Superior temporal gyrus (tissue), 1 donor: ENCODE results near the gene KCNS3.
A peak's percentile ranks its signal among the peaks of the same experiment; 100 is the strongest.
"Not testable (repeated sequence)": the region's sequence is repeated elsewhere in the genome, so short reads cannot be mapped to it uniquely, and the experiment has no call there.

Source experiments
- DNase-seq: peaks from one replicate; pipeline ENCODE4 v3.0.0-alpha.2; 2016; ENCODE audit errors: extremely low spot score

KCNS3 gene

DNA sequence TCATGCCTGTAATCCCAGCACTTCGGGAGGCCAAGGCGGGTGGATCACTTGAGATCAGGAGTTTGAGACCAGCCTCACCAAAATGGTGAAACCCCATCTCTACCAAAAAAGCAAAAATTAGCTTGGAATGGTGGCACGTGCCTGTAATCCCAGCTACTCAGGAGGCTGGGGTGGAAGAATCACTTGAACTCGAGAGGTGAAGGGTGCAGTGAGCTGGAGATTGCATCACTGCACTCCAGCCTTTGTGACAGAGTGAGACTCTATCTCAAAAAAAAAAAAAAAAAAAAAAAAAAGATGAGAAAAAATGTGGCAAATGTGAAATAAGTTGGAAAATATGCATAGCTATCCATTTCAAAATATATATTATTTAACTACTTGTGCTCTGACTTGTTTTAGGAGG, 65.0 kb downstream of the KCNS3 start:
- DNase-seq: no peak

- DNase-seq: no peak
Measured at GRCh38 chr2:17947113-17947512, 68.6 kb downstream of the KCNS3 start.

GRCh38 chr2:17950006-17950405, 71.5 kb downstream of the KCNS3 start:
- DNase-seq: no peak

DNA sequence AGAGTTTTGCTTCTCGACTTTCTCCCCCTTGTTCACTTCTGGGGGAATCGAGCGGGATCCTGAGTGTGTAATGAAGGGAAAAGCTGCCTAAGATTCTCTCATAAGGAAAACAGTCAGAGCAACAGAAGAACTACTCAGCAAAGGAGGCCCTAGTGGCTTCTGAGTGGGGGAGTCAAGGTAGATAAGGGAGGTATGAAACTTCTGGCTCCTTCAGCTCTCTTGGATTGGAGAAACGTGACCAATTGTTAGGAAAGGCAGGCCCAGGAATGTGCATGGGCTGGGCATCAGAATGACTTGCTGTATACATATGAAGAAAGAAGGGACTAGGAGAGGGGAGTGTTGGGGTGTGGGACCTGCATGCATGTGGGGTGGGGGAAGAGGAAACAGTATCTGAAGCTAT, 73.1 kb downstream of the KCNS3 start:
- DNase-seq: no peak

DNA sequence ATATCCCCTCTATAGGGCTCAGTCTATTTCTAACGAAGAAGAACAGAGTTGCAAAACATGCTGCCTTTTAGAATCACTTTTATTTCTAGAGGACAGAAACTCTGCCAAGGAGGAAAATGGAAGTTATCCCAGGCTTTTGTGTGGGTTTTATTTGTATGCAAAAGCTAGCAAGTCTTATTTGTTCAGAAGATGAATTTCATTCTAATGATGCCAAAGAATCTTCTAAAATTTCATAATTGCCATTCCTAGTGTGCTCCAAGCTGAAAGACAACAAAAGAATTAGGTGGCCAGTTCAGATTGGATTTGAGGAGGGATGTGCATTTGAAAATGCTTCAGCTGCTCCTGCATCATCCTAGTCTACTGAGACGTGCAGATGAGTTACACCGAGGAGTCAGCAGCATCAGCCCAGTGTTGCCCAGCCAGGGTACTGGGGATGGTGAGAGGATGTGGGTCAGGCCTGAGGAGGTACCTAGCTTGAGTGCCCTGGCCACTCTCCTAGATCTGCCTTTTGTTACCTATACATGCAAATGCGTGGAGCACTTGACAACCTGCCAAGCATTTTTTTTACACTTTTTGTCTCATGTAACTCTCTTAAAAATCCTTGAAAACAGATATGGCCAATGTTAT, 80.1 kb downstream of the KCNS3 start:
- peak; percentile 55 for DNase-seq

- no peak for DNase-seq
Measured at GRCh38 chr2:17959356-17959755, 80.9 kb downstream of the KCNS3 start.

DNA sequence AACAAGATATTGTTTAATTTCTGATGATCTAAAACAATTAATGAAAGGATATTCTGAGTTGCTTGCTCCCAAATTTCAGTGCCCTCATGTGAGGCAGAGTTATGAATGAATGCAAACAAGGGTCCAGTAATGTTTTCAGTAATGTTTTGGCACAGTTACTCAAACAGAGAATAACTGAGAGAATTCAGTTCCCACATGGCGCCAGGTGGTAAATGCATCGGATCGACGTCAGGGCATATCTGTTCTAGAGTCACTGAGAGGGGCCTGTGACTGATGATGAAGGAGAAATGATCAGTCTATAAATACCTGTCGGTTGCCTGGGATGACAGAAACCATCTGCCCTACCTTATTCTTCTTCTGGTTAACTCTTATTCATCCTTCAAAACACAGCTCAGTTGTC, 81.4 kb downstream of the KCNS3 start:
- no peak for DNase-seq

DNA sequence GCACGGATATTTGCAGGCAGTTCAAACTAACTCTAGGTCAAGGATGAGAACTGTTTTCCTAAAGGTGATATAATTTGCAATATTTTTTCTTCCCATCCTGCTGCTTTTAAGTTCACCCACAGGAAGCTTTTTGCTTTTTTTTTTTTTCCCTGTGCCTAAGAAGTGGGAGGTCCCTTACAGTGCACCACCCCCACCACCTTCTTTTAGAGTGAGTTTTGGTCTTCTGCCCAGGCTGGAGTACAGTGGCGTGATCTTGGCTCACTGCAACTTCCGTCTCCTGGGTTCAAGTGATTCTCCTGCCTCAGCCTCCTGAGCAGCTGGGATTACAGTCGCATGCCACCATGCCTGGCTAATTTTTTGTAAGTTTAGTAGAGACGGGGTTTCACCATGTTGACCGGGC, 82.5 kb downstream of the KCNS3 start:
- no peak for DNase-seq

DNA sequence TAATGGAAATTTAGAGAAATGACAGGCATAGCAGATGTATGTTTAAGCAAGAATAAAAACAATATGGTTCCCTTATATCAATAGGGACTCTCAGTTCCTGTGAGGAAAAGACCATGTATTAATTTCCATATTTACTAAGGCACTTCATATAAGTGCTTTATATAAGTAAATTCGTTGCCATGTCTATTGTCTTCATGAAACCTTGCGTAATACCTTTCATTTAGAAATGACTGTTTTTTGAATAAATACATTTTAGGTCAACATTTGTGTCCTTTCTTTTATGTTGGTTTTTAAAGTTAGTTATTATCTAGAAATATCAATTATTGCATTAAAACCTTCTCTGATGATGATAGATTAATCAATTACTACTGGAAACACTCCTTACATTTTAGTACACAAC, 83.3 kb downstream of the KCNS3 start:
- DNase-seq: no peak

DNA sequence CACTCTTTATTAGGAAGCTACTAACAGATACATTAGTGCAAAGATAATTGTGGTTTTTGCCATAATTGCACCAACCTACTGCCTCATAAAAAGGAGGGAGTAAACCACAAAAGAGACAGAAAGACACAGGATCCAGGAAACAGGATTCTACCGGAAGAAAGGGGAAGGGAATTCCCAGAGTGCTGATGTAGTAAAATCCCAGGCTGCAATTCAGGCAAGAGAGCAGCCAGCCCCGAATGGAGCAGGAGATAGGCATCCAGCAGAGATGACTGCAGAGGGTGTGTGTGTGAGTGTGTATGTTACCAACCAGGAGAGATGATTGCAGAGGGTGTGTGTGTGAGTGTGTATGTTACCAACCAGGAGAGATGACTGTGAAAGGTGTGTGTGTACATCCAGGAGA, 84.4 kb downstream of the KCNS3 start:
- no peak for DNase-seq

DNA sequence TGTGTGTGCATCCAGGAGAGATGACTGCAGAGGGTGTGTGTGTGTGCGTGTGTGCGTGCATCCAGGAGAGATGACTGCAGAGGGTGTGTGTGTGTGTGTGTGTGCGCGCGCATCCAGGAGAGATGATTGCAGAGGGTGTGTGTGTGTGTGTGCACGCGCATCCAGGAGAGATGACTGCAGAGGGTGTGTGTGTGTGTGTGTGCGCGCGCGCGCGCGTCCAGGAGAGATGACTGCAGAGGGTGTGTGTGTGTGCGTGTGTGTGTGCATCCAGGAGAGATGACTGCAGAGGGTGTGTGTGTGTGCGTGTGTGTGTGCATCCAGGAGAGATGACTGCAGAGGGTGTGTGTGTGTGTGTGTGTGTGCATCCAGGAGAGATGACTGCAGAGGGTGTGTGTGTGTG, 85.1 kb downstream of the KCNS3 start:
- DNase-seq: not testable (repeated sequence)

DNA sequence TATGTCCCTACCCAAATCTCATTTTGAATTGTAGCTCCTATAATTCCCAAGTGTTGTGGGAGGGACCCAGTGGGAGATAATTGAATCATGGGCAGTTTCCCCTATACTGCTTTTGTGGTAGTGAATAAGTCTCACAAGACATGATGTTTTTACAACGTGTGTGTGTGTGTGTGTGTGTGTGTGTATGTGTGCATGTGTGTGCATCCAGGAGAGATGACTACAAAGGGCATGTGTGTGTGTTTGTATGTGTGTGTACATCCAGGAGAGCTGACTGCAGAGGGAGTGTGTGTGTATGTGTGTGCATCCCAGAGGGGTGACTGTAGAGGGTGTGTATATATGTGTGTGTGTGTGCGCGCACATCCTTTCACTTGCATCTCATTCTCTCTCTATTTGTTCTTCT, 86.7 kb downstream of the KCNS3 start:
- DNase-seq: no peak

DNA sequence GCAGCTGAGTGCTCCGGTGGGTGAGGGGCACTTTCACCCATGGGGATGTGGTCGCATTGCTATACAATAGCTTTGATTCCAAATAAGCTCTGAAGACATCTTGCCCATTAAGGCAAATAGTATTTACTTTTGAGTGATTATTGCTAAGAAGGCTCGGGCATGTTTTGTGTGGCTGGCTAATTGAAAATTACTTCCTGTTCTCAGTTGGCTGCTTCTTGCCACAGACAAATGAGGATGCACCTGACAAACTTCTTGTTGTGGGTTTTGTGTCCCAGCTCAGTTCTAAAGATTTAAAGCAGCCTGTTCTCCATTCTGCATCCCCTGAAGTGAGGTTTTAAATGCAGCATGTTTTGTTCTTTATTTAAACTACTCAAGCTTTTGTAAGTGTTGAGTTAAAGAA, 88.3 kb downstream of the KCNS3 start:
- DNase-seq: no peak

- DNase-seq: no peak
Measured at GRCh38 chr2:17969661-17970060, 91.2 kb downstream of the KCNS3 start.

- no peak for DNase-seq
Measured at GRCh38 chr2:17971531-17972125, 93.2 kb downstream of the KCNS3 start.

DNA sequence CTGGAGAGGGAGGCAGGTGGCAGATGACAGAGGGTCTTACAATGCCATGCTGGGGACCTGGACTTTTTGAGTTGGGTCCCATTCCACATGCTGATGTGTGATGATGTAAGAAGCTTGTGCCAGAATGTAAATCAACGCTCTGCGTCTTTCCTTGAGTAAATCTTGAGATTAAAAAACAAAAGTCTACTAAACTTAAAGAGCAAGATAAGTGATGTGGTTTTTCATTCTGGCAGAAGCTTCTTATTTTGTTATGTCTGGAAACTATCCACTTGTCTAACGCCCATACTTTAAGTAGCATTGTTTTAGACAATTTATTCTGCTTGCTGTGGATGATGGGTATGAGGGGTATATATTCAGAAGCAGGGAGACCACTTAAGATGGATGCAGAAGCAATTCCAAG, 94.5 kb downstream of the KCNS3 start:
- no peak for DNase-seq

DNA sequence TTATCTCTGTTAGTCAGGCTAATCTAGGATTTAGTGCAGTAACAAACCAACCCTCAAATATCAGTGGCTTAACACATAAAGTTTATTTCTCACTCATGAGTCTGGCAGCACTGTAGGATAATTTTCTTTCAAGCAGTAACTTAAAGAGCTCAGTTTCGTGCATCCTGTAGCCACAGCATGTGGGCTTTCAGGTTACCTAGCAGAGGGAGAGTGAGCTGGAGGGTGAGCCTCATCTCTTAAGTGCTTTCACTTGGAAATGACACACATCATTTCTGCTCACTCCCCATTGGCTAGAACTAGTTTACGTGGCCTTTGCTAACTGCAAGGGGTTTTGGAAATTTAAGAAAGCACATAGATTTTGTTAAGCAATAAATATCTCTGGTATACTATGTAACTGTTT, 96.9 kb downstream of the KCNS3 start:
- no peak for DNase-seq

DNA sequence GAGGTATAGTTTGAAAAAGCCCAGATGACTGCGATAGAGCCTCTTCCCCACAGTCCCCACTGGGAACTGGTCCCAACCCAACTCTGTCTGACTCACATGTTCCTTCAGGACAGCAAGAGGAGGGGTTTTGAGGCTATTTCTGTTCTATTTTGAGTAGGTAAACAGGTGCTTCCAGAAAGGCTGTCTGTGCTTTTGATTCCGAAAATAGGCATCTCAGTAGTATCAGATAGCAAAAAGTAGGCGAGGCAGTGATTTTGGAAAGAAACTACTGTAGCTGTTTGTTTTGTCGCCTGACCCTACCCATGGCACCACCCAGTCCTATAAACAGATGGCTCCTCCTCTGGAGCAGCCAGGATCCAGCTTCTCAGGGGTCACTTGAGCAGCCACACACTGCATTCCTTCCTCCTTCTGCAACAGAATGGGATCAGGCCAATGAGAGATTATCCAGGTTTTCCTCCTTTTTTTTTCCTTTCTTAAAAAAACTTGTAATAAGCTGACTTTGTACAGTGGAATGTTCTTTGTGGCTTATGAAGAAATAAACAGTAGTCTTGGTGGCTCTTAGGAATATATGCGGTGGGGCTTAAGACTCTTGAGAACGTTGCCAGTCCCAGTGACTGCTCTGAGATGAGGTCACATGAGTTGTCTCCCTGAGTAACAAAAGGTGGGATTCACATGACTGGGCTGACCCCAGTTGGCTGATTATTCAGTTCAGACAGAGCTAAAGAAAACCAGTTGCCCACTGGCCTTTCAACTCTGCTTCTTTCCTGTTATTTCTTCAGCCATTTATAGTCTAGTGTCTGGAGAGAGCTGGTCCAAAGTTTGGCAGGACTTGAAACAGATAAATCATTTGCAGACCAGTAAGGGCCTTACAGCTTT, 98.6 kb downstream of the KCNS3 start:
- no peak for DNase-seq

DNA sequence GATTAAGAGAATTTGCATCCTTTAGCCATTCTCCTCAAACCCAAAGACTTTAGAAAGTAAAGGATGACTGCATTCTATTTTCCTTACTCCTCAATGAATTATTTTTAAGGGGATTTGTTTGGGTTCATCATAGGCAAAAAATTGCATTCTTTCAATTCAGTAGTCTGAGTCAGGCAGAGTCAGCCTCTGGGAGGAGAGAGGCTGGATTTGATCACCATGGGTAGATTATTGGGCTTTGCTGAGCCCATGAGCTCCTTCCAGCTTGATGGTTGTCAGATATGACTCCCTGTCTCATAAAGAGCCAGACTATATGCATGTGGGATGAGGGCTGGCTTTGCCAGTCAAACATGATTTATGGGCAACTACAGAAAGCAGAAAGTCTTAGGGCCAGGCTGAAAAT, 101.2 kb downstream of the KCNS3 start:
- no peak for DNase-seq

DNA sequence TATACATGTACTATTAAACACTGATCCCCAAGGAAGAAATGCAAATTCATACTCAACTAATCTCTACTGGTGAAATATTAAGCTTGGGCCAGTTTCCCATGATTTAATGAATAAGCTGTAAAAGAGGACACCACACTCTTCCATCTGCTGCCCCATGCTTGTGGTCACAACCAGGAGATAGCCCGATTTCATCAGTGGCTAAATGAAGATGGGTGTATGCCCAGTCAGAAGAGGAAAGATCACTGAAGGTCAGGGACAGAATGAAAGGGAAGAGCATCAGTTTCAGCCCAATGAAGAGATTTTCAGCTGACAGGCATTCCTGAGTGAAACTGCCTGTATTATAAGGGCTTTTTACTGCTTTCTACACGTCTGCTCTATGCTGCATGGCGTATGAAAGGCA, 103.5 kb downstream of the KCNS3 start:
- no peak for DNase-seq
